ACHN (cell line): Measurements from ENCODE around the gene LIN52.

ENCODE experiments used
- DNase-seq: peaks from one replicate; pipeline ENCODE4 v3.0.0-alpha.2; 2015
- in situ Hi-C: cut with HindIII; loops from 2 replicates; pipeline ENCODE4 v1.10.0; 2017; ENCODE audit warnings: low sequenced_read_pairs, low pct_ligation_motif_present, low pct_unique_long_range_greater_than_20kb

LIN52 gene

DNA sequence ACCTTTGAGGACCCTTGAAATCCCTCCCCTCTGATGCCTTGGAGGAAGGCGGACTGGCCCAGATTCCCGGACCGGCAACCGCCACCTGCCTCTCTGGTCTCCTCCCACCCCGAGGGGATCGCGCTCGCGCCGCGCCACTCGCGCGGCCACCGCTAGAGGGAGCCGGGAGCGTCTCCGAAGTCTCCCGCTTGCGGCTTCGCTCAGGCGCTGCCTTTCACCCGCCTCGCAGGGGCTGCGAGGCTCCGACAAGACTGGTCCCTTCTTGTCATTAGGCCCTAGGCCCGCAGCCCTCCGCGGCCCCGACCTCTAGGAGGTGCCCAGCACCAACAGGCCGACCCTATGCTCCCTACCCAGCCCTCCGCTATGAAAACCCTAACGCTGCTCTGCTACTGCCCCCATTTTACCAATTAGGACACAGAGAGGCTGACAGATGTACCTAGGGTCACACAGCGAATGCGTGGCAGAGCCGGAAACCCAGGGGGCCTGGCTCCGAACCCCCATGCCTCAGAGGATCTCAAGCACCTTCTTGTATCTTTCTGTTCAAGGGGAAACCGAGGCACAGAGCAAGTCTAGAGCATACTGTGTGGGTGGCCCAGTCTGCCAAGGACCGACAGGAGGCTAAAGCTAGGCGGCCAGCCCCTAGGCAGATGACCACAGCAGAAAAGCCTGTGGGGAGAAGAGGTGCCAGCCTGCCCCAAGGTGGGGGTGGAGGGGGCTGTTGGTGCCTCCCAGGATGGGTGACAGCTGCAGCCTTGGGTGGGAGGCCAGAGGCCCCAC lies 133.1 kb downstream of the LIN52 start:
- DNase-seq: peak; percentile 67
- in situ Hi-C loops: no loop called here

GRCh38 chr14:74218462-74218861 lies 133.7 kb downstream of the LIN52 start:
- in situ Hi-C loops: no loop called here
- no peak for DNase-seq

DNA sequence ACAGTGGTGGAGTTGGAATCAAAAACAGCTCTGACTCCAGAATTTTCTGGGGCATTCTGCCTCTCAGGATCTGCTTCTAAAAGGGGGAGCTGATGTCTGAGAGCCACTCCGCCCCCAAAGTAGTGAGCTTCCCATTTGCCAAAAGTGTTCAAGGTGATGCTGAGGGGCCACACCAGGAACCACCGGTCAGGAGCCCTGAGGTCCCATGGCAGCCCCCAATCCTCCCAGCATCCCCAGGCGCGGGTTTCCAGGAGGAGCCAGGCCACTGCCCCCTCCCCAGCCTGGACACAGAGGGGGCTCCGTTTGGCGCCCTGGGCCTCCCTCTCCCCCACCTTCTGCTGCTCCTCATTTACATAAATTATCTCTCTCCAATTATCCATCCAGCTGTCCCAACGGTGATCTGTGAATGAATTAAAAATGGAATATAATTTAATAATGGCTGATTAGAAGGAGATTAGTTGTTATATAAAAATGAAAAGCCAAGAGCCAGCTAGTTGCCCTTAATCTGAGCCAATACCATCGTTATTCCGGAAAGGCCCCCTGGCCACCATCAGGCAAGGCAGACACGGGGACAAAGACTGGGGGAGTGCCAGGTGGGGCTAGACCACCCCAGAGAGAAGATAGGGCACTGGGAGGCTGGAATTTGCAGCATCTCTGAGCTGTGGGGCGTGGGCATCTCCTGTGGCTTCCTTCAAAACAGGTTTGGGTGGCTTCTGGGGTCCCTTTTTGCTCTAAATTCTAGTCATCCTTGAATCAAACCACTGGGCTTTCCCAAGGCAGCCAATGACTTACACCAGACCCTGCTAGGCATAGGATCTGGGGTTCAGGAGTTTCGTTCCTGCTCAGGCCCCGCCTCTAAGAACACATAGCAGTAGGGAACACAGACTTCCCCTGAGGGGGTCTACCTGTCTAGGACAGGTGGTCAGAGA lies 134.8 kb downstream of the LIN52 start:
- in situ Hi-C loops: no loop called here
- DNase-seq: no peak

DNA sequence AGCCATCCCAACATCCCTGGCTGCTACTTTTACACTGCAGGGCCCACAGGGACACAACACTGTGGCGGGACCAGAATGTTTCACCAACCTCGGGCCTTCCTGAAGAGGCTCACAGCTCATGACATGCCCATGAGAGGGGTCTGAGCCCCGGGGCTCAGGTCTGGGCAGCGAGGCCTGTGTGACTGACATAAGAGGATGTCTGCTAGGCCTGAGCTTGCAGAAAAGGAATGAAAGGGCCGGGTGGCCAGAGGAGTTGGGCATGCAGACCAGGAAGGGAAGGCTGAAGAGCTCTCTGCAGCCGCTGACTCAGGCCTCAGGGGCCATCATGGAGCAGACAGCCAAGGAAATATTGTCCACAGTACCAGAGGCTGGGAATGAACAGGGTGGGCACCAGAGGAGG lies 136.2 kb downstream of the LIN52 start:
- no peak for DNase-seq
- in situ Hi-C loops: no loop called here

- in situ Hi-C loops: no loop called here
- no peak for DNase-seq
Observed at GRCh38 chr14:74221741-74222140, 137.0 kb downstream of the LIN52 start.

DNA sequence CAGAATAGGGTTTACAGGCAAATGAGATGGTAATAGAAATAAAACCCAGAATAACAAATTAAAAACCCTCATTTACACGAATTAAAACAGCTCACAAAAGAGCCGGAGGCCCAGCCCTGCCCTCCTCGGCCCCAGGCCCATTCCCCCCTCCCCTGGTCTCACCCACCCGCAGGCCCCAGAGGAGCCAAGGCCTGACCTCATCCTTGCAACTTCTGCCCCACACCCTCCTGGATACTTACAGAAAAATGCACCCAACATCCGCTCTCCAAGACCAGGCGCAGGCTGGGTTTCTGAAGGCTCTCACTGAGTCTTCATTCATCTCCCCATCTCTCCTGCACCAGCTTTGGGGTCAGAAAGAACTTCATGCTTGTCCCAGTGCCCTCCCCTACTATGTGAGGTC lies 138.3 kb downstream of the LIN52 start:
- no peak for DNase-seq
- in situ Hi-C loops: no loop called here

- no peak for DNase-seq
- in situ Hi-C loops: no loop called here
Observed at GRCh38 chr14:74231784-74232183, 147.0 kb downstream of the LIN52 start.

GRCh38 chr14:74235017-74235416 lies 150.3 kb downstream of the LIN52 start:
- in situ Hi-C loops: no loop called here
- DNase-seq: no peak

DNA sequence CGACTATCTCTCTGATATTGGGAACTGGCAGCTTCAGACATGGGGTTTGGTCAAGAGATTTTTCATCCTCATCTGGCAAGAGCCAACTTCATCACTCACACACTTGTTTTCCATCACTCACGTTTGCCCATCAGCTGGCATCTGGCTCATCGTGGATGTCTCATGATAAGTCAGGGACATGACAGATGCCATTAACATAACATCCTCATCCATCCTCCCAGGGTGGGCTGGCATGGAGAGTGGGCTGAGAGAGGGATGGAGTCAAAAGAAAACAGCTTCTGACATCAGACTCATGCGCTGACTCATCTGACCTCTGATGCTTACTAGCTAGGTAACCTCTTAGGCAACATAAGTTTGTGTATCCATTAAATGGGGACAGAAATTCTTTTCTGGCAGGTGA lies 152.7 kb downstream of the LIN52 start:
- in situ Hi-C loops: no loop called here
- DNase-seq: no peak

DNA sequence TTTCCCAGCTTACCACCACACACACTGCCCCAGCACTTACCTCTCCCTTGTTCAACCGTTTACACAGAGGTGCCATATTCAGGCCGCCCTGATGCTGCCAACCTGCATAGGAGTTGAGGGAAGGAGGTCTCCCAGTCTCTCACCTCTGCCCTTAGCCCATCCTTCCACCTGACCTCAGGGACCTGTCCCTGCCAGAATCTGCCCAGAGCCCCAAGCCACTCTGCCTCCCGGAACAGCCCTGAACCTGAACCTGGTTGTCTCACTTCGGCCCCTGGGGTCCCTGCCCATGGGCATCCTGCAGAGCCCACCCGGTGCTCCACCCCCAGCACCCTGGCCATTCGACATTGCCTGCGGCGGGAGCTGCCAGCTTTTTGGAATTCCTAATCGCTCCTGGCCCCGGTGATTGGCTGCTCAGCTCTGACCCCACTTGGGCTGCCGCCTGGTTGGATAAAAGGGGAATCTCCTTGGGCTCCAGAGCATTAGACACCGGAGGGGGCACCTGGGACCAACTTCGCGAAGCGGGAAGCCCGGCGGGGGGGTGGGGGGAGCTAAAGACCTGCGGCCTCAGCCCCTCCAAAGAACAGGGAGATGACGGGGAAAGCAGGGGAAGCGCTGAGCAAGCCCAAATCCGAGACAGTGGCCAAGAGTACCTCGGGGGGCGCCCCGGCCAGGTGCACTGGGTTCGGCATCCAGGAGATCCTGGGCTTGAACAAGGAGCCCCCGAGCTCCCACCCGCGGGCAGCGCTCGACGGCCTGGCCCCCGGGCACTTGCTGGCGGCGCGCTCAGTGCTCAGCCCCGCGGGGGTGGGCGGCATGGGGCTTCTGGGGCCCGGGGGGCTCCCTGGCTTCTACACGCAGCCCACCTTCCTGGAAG lies 154.5 kb downstream of the LIN52 start, which contains the start of gene VSX2:
TSS of gene VSX2 (plus strand) at position 476 of the 874 bp plus-strand sequence. CDS start at position 589, 113 bp downstream.
- in situ Hi-C loops: no loop called here
- DNase-seq: no peak

- no peak for DNase-seq
- in situ Hi-C loops: no loop called here
Observed at GRCh38 chr14:74239848-74240793, 155.4 kb downstream of the LIN52 start.

DNA sequence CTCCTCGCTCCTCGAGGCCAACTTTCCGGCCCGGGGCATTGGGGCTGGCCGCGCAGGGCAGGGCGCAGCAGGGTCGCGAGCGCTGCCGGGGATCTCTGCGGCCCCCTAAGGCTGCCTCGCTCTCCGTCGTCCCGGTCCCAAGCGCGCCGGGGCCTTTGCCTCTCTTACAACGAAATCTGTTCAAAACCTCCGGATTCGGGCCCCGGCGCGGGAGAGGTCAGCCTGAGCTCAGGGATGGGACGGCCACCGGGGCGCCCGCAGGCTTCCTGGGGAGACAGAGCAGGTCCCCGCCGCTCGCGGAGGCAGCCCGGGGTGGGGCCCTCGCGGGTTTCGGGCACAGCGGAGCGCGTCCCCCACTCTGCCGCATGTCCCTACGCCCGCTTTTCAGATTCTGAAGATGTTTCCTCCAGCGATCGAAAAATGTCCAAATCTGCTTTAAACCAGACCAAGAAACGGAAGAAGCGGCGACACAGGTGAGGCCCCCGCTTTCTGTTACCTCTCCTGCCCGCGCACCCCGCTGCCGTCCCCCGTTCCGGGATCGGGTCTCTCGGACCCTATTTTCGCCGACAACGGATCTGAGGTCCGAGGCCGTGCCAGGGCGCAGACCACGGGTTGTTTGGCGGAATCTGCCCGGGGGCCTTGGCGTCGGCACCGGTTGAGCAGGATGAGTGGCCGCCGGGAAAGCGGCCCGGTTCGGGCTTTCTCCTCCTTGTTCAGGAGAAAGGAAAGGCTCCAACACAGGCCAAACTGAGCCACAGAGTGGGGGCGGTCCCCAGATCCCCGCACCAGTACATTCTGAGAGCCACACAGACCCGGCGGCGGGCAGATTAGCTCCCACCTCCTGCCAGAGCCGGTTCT lies 156.3 kb downstream of the LIN52 start:
- no peak for DNase-seq
- in situ Hi-C loops: no loop called here

DNA sequence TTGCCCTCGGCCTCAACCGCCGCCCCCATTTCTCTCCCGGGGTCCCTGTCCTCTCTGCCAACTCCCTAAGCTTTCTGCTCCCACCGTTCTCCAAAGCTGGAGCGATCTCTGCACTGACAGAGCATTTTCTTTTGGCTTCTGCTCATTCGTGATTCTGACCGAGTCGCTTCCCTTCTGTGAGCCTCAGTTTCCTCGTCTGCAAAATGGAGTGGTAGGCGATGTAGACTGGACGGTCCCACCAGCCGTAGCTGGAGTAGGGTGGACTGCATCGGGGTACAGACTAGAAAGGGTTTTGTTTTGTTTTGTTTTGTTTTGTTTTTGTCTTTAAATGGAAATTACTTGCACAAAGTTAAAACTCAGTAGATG lies 156.9 kb downstream of the LIN52 start:
- DNase-seq: no peak
- in situ Hi-C loops: no loop called here

GRCh38 chr14:74242021-74242779 lies 157.4 kb downstream of the LIN52 start:
- in situ Hi-C loops: no loop called here
- DNase-seq: no peak

- DNase-seq: no peak
- in situ Hi-C loops: no loop called here
Observed at GRCh38 chr14:74242780-74243042, 158.0 kb downstream of the LIN52 start.

- no peak for DNase-seq
- in situ Hi-C loops: no loop called here
Observed at GRCh38 chr14:74243051-74243450, 158.3 kb downstream of the LIN52 start.

- DNase-seq: no peak
- in situ Hi-C loops: no loop called here
Observed at GRCh38 chr14:74244115-74244514, 159.4 kb downstream of the LIN52 start.
